Measurements from ENCODE around the gene GLCCI1. TPM values are rescaled to one million over a fixed set of nuclear protein-coding genes. Genes with fewer than 3 reads are reported as not detected.
"Not testable (repeated sequence)": the region's sequence is repeated elsewhere in the genome, so short reads cannot be mapped to it uniquely, and the experiment has no call there.

GLCCI1 gene
- total RNA-seq, 2 experiments from 2014 or later: 6.9 to 9.0 TPM

GRCh38 chr7:7992506-7992905 lies 23.9 kb downstream of the GLCCI1 start:
- Mint-ChIP-seq H3K9me3 (peaks cover 20% of the 10 kb centered on the region), H3K27ac (no peak overlapping the region), H3K4me1 (peaks cover 37% of the 10 kb centered on the region), H3K4me3 (no peak overlapping the region), H3K36me3 (peaks cover 26% of the 10 kb centered on the region), H3K27me3 (no peaks in the 10 kb centered on the region)
- no peak for DNase-seq

GRCh38 chr7:7995348-7995747 lies 26.8 kb downstream of the GLCCI1 start:
- H3K27ac Mint-ChIP-seq, H3K4me3 Mint-ChIP-seq, H3K27me3 Mint-ChIP-seq, DNase-seq: not testable (repeated sequence)
- Mint-ChIP-seq H3K9me3 (peaks cover 20% of the 10 kb centered on the region), H3K4me1 (peaks cover 15% of the 10 kb centered on the region), H3K36me3 (peaks cover 24% of the 10 kb centered on the region)

GRCh38 chr7:7996568-7996967 lies 28.0 kb downstream of the GLCCI1 start:
- H3K27me3 Mint-ChIP-seq: no peaks in the 10 kb centered on the region
- no peak overlapping the region for H3K4me3 Mint-ChIP-seq
- peaks cover 26% of the 10 kb centered on the region for H3K9me3 Mint-ChIP-seq
- H3K4me1 Mint-ChIP-seq: peaks cover 10% of the 10 kb centered on the region
- no peak for DNase-seq
- H3K27ac Mint-ChIP-seq: no peak overlapping the region
- H3K36me3 Mint-ChIP-seq: peaks cover 30% of the 10 kb centered on the region

- H3K27me3 Mint-ChIP-seq: no peaks in the 10 kb centered on the region
- H3K4me3 Mint-ChIP-seq: no peak overlapping the region
- peaks cover 18% of the 10 kb centered on the region for H3K36me3 Mint-ChIP-seq
- peaks cover 13% of the 10 kb centered on the region for H3K4me1 Mint-ChIP-seq
- no peak overlapping the region for H3K27ac Mint-ChIP-seq
- H3K9me3 Mint-ChIP-seq: peaks cover 12% of the 10 kb centered on the region
- no peak for DNase-seq
These were observed 31.8 kb downstream of the GLCCI1 start for GRCh38 chr7:8000315-8000941.

- Mint-ChIP-seq H3K36me3 (peaks cover 17% of the 10 kb centered on the region), H3K9me3 (peaks cover 11% of the 10 kb centered on the region), H3K27me3 (no peaks in the 10 kb centered on the region), H3K27ac (no peak overlapping the region), H3K4me1 (peaks cover 6% of the 10 kb centered on the region), H3K4me3 (no peak overlapping the region)
- DNase-seq: no peak
These were observed 34.5 kb downstream of the GLCCI1 start for GRCh38 chr7:8003077-8003476.

- DNase-seq: no peak
- peaks cover 11% of the 10 kb centered on the region for H3K9me3 Mint-ChIP-seq
- no peak overlapping the region for H3K4me3 Mint-ChIP-seq
- no peak overlapping the region for H3K27ac Mint-ChIP-seq
- H3K36me3 Mint-ChIP-seq: peaks cover 17% of the 10 kb centered on the region
- H3K27me3 Mint-ChIP-seq: no peaks in the 10 kb centered on the region
- H3K4me1 Mint-ChIP-seq: peaks cover 6% of the 10 kb centered on the region
These were observed 36.7 kb downstream of the GLCCI1 start for GRCh38 chr7:8005279-8005678.

- no peaks in the 10 kb centered on the region for H3K27me3 Mint-ChIP-seq
- H3K9me3 Mint-ChIP-seq: peaks cover 4% of the 10 kb centered on the region
- no peak for DNase-seq
- H3K36me3 Mint-ChIP-seq: peaks cover 14% of the 10 kb centered on the region
- peak overlapping the region; percentile 29 for H3K4me3 Mint-ChIP-seq
- H3K27ac Mint-ChIP-seq: peak overlapping the region; percentile 78
- peaks cover 35% of the 10 kb centered on the region for H3K4me1 Mint-ChIP-seq
These were observed 45.8 kb downstream of the GLCCI1 start for GRCh38 chr7:8014399-8014798.

GRCh38 chr7:8015100-8015745 lies 46.6 kb downstream of the GLCCI1 start:
- H3K27me3 Mint-ChIP-seq: no peaks in the 10 kb centered on the region
- DNase-seq: no peak
- H3K9me3 Mint-ChIP-seq: peaks cover 4% of the 10 kb centered on the region
- H3K4me3 Mint-ChIP-seq: no peak overlapping the region
- peaks cover 38% of the 10 kb centered on the region for H3K4me1 Mint-ChIP-seq
- H3K36me3 Mint-ChIP-seq: peaks cover 14% of the 10 kb centered on the region
- peak overlapping the region; percentile 66 for H3K27ac Mint-ChIP-seq

GRCh38 chr7:8015746-8016120 lies 47.1 kb downstream of the GLCCI1 start:
- Mint-ChIP-seq H3K4me1 (peaks cover 38% of the 10 kb centered on the region), H3K27ac (peak overlapping the region; percentile 63), H3K9me3 (peaks cover 4% of the 10 kb centered on the region), H3K36me3 (peaks cover 14% of the 10 kb centered on the region), H3K27me3 (no peaks in the 10 kb centered on the region), H3K4me3 (no peak overlapping the region)
- DNase-seq: no peak

- DNase-seq: no peak
- H3K27ac Mint-ChIP-seq: no peak overlapping the region
- H3K27me3 Mint-ChIP-seq: no peaks in the 10 kb centered on the region
- H3K4me1 Mint-ChIP-seq: peaks cover 36% of the 10 kb centered on the region
- no peaks in the 10 kb centered on the region for H3K9me3 Mint-ChIP-seq
- no peak overlapping the region for H3K4me3 Mint-ChIP-seq
- H3K36me3 Mint-ChIP-seq: peaks cover 7% of the 10 kb centered on the region
These were observed 48.8 kb downstream of the GLCCI1 start for GRCh38 chr7:8017423-8017822.

GRCh38 chr7:8018961-8019360 lies 50.4 kb downstream of the GLCCI1 start:
- Mint-ChIP-seq H3K4me1 (peaks cover 34% of the 10 kb centered on the region), H3K27me3 (no peaks in the 10 kb centered on the region), H3K36me3 (peaks cover 11% of the 10 kb centered on the region), H3K9me3 (no peaks in the 10 kb centered on the region), H3K4me3 (no peak overlapping the region), H3K27ac (no peak overlapping the region)
- no peak for DNase-seq

- no peak for DNase-seq
- Mint-ChIP-seq H3K36me3 (peaks cover 39% of the 10 kb centered on the region), H3K4me3 (no peak overlapping the region), H3K4me1 (peaks cover 7% of the 10 kb centered on the region), H3K27ac (no peak overlapping the region), H3K27me3 (no peaks in the 10 kb centered on the region), H3K9me3 (peaks cover 20% of the 10 kb centered on the region)
These were observed 54.0 kb downstream of the GLCCI1 start for GRCh38 chr7:8022628-8023027.

- DNase-seq: no peak
- Mint-ChIP-seq H3K4me3 (no peak overlapping the region), H3K27me3 (no peaks in the 10 kb centered on the region), H3K4me1 (peaks cover 9% of the 10 kb centered on the region), H3K36me3 (peaks cover 24% of the 10 kb centered on the region), H3K9me3 (peaks cover 10% of the 10 kb centered on the region), H3K27ac (no peak overlapping the region)
These were observed 66.6 kb downstream of the GLCCI1 start for GRCh38 chr7:8035192-8035591.

- H3K4me1 Mint-ChIP-seq: peaks cover 15% of the 10 kb centered on the region
- no peak overlapping the region for H3K27ac Mint-ChIP-seq
- no peaks in the 10 kb centered on the region for H3K27me3 Mint-ChIP-seq
- H3K4me3 Mint-ChIP-seq: no peak overlapping the region
- DNase-seq: no peak
- peaks cover 10% of the 10 kb centered on the region for H3K9me3 Mint-ChIP-seq
- H3K36me3 Mint-ChIP-seq: peaks cover 25% of the 10 kb centered on the region
These were observed 67.3 kb downstream of the GLCCI1 start for GRCh38 chr7:8035647-8036518.

GRCh38 chr7:8037151-8037550 lies 68.6 kb downstream of the GLCCI1 start:
- Mint-ChIP-seq H3K27me3 (no peaks in the 10 kb centered on the region), H3K27ac (no peak overlapping the region), H3K4me1 (peaks cover 18% of the 10 kb centered on the region), H3K4me3 (no peak overlapping the region), H3K9me3 (peaks cover 8% of the 10 kb centered on the region), H3K36me3 (peaks cover 23% of the 10 kb centered on the region)
- DNase-seq: no peak

Data from activated naive CD8-positive, alpha-beta T cell treated with anti-CD3 and anti-CD28 coated beads for 36 hours (primary cell).